SK-N-SH treated with all-trans-retinoic acid at 6 μM for 48 hours (cell line): ENCODE measurements around the gene SCYL1.

Source experiments
- ATAC-seq: fragments of 200-7000 bp; cut with Tn5 transposase; 3 replicates; pipeline ENCODE4 v1.9.1; 2020; ENCODE audit warnings: mild to moderate bottlenecking, moderate library complexity
- ARNTL ChIP-seq: fragments of 450-650 bp; formaldehyde crosslinking; IDR thresholded peaks from 2 replicates; pipeline ENCODE4 v1.5.0; 2020; ENCODE audit warnings: low read depth, mild to moderate bottlenecking, moderate library complexity, borderline replicate concordance
- BACH2 ChIP-seq: fragments of 250-450 bp; sonication (Bioruptor Pico); IDR thresholded peaks from 2 replicates; pipeline ENCODE4 v1.9.0; 2021; ENCODE audit warnings: mild to moderate bottlenecking, borderline replicate concordance
- CREB5 ChIP-seq: fragments of 250-450 bp; sonication (Bioruptor Pico); IDR thresholded peaks from 2 replicates; pipeline ENCODE4 v1.5.1; 2020; ENCODE audit warnings: low read depth, mild to moderate bottlenecking, moderate library complexity
- CSDC2 ChIP-seq: fragments of 250-450 bp; sonication (Bioruptor Pico); IDR thresholded peaks from 2 replicates; pipeline ENCODE4 v1.5.0; 2020; ENCODE audit warnings: mild to moderate bottlenecking, moderate library complexity
- CSRNP3 ChIP-seq: fragments of 250-450 bp; sonication (Bioruptor Pico); IDR thresholded peaks from 2 replicates; pipeline ENCODE4 v1.5.1; 2021; ENCODE audit warnings: mild to moderate bottlenecking, moderate library complexity
- ESRRG ChIP-seq: fragments of 250-450 bp; sonication (Bioruptor Pico); IDR thresholded peaks from 2 replicates; pipeline ENCODE4 v1.6.1; 2021; ENCODE audit warnings: mild to moderate bottlenecking
- GLIS3 ChIP-seq: fragments of 250-450 bp; sonication (Bioruptor Pico); IDR thresholded peaks from 2 replicates; pipeline ENCODE4 v1.5.0; 2020; ENCODE audit warnings: mild to moderate bottlenecking, moderate library complexity
- ISL1 ChIP-seq: fragments of 250-450 bp; sonication (Bioruptor Pico); IDR thresholded peaks from 2 replicates; pipeline ENCODE4 v2.1.2; 2022; ENCODE audit warnings: mild to moderate bottlenecking, moderate library complexity
- OSR1 ChIP-seq: fragments of 250-450 bp; sonication (Bioruptor Pico); IDR thresholded peaks from 2 replicates; pipeline ENCODE4 v1.8.0; 2022; ENCODE audit warnings: moderate library complexity, mild to moderate bottlenecking, inconsistent platforms
- PATZ1 ChIP-seq: fragments of 250-450 bp; sonication (Bioruptor Pico); IDR thresholded peaks from 2 replicates; pipeline ENCODE4 v1.8.0; 2020; ENCODE audit warnings: mild to moderate bottlenecking, moderate library complexity, borderline replicate concordance
- POU6F1 ChIP-seq: fragments of 250-450 bp; sonication (Bioruptor Pico); IDR thresholded peaks from 2 replicates; pipeline ENCODE4 v1.8.0; 2021; ENCODE audit warnings: low read depth, mild to moderate bottlenecking, moderate library complexity, borderline replicate concordance
- PPARA ChIP-seq: fragments of 250-450 bp; sonication (Bioruptor Pico); IDR thresholded peaks from 2 replicates; pipeline ENCODE4 v1.5.0; 2020; ENCODE audit warnings: mild to moderate bottlenecking, borderline replicate concordance
- RARB ChIP-seq: fragments of 250-450 bp; sonication (Bioruptor Pico); IDR thresholded peaks from 2 replicates; pipeline ENCODE4 v1.8.0; 2021; ENCODE audit warnings: mild to moderate bottlenecking, moderate library complexity
- SNAI2 ChIP-seq: fragments of 250-450 bp; sonication (Bioruptor Pico); IDR thresholded peaks from 2 replicates; pipeline ENCODE4 v1.5.0; 2020; ENCODE audit warnings: mild to moderate bottlenecking, moderate library complexity
- TCF4 ChIP-seq: fragments of 250-450 bp; sonication (Bioruptor Pico); IDR thresholded peaks from 2 replicates; pipeline ENCODE4 v1.8.0; 2021; ENCODE audit warnings: mild to moderate bottlenecking, moderate library complexity, borderline replicate concordance
- TOX ChIP-seq: fragments of 250-450 bp; sonication (Bioruptor Pico); IDR thresholded peaks from 2 replicates; pipeline ENCODE4 v1.8.0; 2021; ENCODE audit warnings: mild to moderate bottlenecking, moderate library complexity, borderline replicate concordance
- TSHZ2 ChIP-seq: fragments of 250-450 bp; sonication (Bioruptor Pico); IDR thresholded peaks from 2 replicates; pipeline ENCODE4 v1.5.0; 2020; ENCODE audit warnings: mild to moderate bottlenecking, moderate library complexity
- ZC3H10 ChIP-seq: fragments of 250-450 bp; sonication (Bioruptor Pico); IDR thresholded peaks from 2 replicates; pipeline ENCODE4 v1.5.1; 2021; ENCODE audit warnings: mild to moderate bottlenecking, moderate library complexity
- ZFP3 ChIP-seq: fragments of 250-450 bp; sonication (Bioruptor Pico); IDR thresholded peaks from 2 replicates; pipeline ENCODE4 v1.5.0; 2020; ENCODE audit warnings: mild to moderate bottlenecking, moderate library complexity
- ZFP30 ChIP-seq: fragments of 450-650 bp; formaldehyde crosslinking; IDR thresholded peaks from 2 replicates; pipeline ENCODE4 v1.5.0; 2022; ENCODE audit warnings: mild to moderate bottlenecking, moderate library complexity
- ZNF565 ChIP-seq: fragments of 450-650 bp; formaldehyde crosslinking; conservative IDR thresholded peaks from 2 replicates; pipeline ENCODE4 v1.5.0; 2020; ENCODE audit warnings: low read depth, mild to moderate bottlenecking, moderate library complexity
- ZNF70 ChIP-seq: fragments of 450-650 bp; formaldehyde crosslinking; IDR thresholded peaks from 2 replicates; pipeline ENCODE4 v1.5.0; 2020; ENCODE audit warnings: mild to moderate bottlenecking, moderate library complexity
- ZNF8 ChIP-seq: fragments of 450-650 bp; formaldehyde crosslinking; IDR thresholded peaks from 2 replicates; pipeline ENCODE4 v1.5.0; 2020; ENCODE audit warnings: mild to moderate bottlenecking, moderate library complexity

The SCYL1 gene

GRCh38 chr11:65585396-65586246 lies 60.7 kb downstream of the SCYL1 start:
- no peak for TF ChIP-seq BACH2 (CRISPR knock-in tag)
- TF ChIP-seq CREB5 (CRISPR knock-in tag) = no peak
- no peak for TF ChIP-seq ARNTL (CRISPR knock-in tag)
- TF ChIP-seq CSRNP3 = no peak
- no peak for TF ChIP-seq TCF4 (CRISPR knock-in tag)
- no peak for TF ChIP-seq ZFP30 (CRISPR knock-in tag)
- TF ChIP-seq PATZ1 = no peak
- no peak for TF ChIP-seq RARB (CRISPR knock-in tag)
- TF ChIP-seq ESRRG (CRISPR knock-in tag) = no peak
- TF ChIP-seq OSR1 (CRISPR knock-in tag) = no peak
- no peak for TF ChIP-seq ISL1 (CRISPR knock-in tag)
- no peak for TF ChIP-seq ZC3H10 (CRISPR knock-in tag)
- no peak for TF ChIP-seq SNAI2 (CRISPR knock-in tag)
- no peak for TF ChIP-seq GLIS3 (CRISPR knock-in tag)
- TF ChIP-seq ZNF565 (CRISPR knock-in tag) = no peak
- no peak for TF ChIP-seq ZNF70
- TF ChIP-seq CSDC2 = no peak
- no peak for ATAC-seq

GRCh38 chr11:65586247-65586630 lies 61.4 kb downstream of the SCYL1 start:
- ATAC-seq = no peak
- TF ChIP-seq ZFP30 (CRISPR knock-in tag) = no peak
- TF ChIP-seq POU6F1 (CRISPR knock-in tag) = no peak
- no peak for TF ChIP-seq ZFP3
- no peak for TF ChIP-seq OSR1 (CRISPR knock-in tag)
- TF ChIP-seq ESRRG (CRISPR knock-in tag) = no peak
- no peak for TF ChIP-seq RARB (CRISPR knock-in tag)
- TF ChIP-seq ISL1 (CRISPR knock-in tag) = no peak
- no peak for TF ChIP-seq CREB5 (CRISPR knock-in tag)

- peak; percentile 6; the same call in 1 of the 3 replicates for ATAC-seq
- TF ChIP-seq TCF4 (CRISPR knock-in tag) (no peak), TOX (CRISPR knock-in tag) (no peak), RARB (CRISPR knock-in tag) (no peak), CREB5 (CRISPR knock-in tag) (no peak), PPARA (CRISPR knock-in tag) (no peak), POU6F1 (CRISPR knock-in tag) (no peak), ZNF565 (CRISPR knock-in tag) (no peak), BACH2 (CRISPR knock-in tag) (no peak), SNAI2 (CRISPR knock-in tag) (no peak), ZNF8 (CRISPR knock-in tag) (no peak), GLIS3 (CRISPR knock-in tag) (no peak), OSR1 (CRISPR knock-in tag) (no peak), ZFP3 (no peak), TSHZ2 (CRISPR knock-in tag) (no peak), ZNF70 (no peak)
These were observed 61.8 kb downstream of the SCYL1 start for GRCh38 chr11:65586676-65587075.
